GM23338 (cell line): ENCODE measurements around the gene HCFC2. TPM values are rescaled to one million over a fixed set of nuclear protein-coding genes. Genes with fewer than 3 reads are reported as not detected.

Experiments
- ATAC-seq: fragments of 200-7000 bp; cut with Tn5 transposase; 3 replicates; pipeline ENCODE4 v1.9.1; 2020
- DNase-seq: peaks from one replicate; pipeline ENCODE4 v3.0.0-alpha.2; 2015; ENCODE audit warnings: low spot score
- H2AFZ ChIP-seq: fragments of 200-600 bp; sonication (generic); 2 replicates; pipeline ENCODE4 v1.8.0; 2016; ENCODE audit warnings: antibody characterized with exemption, mild to moderate bottlenecking, moderate library complexity
- H3F3A ChIP-seq: fragments of 200-600 bp; sonication (generic); replicated peaks from 2 replicates; pipeline ENCODE4 v1.8.0; 2017; ENCODE audit warnings: antibody characterized with exemption, mixed run types, low read depth
- H3K27ac ChIP-seq: fragments of 200-600 bp; sonication (generic); 2 replicates; pipeline ENCODE4 v1.6.1; 2016; ENCODE audit warnings: low read depth
- H3K27me3 ChIP-seq: fragments of 200-600 bp; sonication (generic); 2 replicates; pipeline ENCODE4 v1.8.0; 2016; ENCODE audit warnings: mild to moderate bottlenecking, mixed run types, moderate library complexity; ENCODE audit not compliant: insufficient read depth
- H3K36me3 ChIP-seq: fragments of 200-600 bp; sonication (generic); 2 replicates; pipeline ENCODE4 v1.8.0; 2016; ENCODE audit warnings: mild to moderate bottlenecking; ENCODE audit not compliant: insufficient read depth
- H3K4me1 ChIP-seq: fragments of 200-600 bp; sonication (generic); 2 replicates; pipeline ENCODE4 v1.8.0; 2016; ENCODE audit warnings: mild to moderate bottlenecking, moderate library complexity; ENCODE audit not compliant: insufficient read depth
- H3K4me2 ChIP-seq: fragments of 200-600 bp; sonication (generic); 2 replicates; pipeline ENCODE4 v1.7.1; 2017; ENCODE audit warnings: mixed run types
- H3K4me3 ChIP-seq: fragments of 200-600 bp; sonication (generic); 2 replicates; pipeline ENCODE4 v1.6.1; 2016; ENCODE audit warnings: mixed run types
- H3K79me2 ChIP-seq: fragments of 200-600 bp; sonication (generic); replicated peaks from 2 replicates; pipeline ENCODE4 v1.8.0; 2017; ENCODE audit warnings: mild to moderate bottlenecking; ENCODE audit not compliant: insufficient read depth
- H3K9me2 ChIP-seq: fragments of 200-600 bp; sonication (generic); 2 replicates; pipeline ENCODE4 v1.8.0; 2017; ENCODE audit not compliant: insufficient read depth
- H4K20me1 ChIP-seq: fragments of 200-600 bp; sonication (generic); replicated peaks from 2 replicates; pipeline ENCODE4 v1.8.0; 2017; ENCODE audit warnings: mild to moderate bottlenecking; ENCODE audit not compliant: insufficient read depth
- H3K27ac Mint-ChIP-seq: 2 replicates; pipeline ENCODE4 v1.8.0; 2020; ENCODE audit warnings: inconsistent platforms, mild to moderate bottlenecking, moderate library complexity, mixed read lengths
- H3K27me3 Mint-ChIP-seq: 3 replicates; pipeline ENCODE4 v1.8.0; 2022; ENCODE audit warnings: low read depth, mild to moderate bottlenecking, moderate library complexity, mixed read lengths, inconsistent platforms; ENCODE audit not compliant: insufficient read depth, poor library complexity
- H3K36me3 Mint-ChIP-seq: 3 replicates; pipeline ENCODE4 v1.8.0; 2021; ENCODE audit warnings: low read depth, mild to moderate bottlenecking, inconsistent platforms, moderate library complexity, mixed read lengths
- H3K4me1 Mint-ChIP-seq: 3 replicates; pipeline ENCODE4 v1.8.0; 2020; ENCODE audit warnings: mild to moderate bottlenecking, inconsistent platforms, mixed read lengths
- H3K4me3 Mint-ChIP-seq: 3 replicates; pipeline ENCODE4 v1.8.0; 2021; ENCODE audit warnings: moderate library complexity, mild to moderate bottlenecking, inconsistent platforms, mixed read lengths
- H3K9me3 Mint-ChIP-seq: 3 replicates; pipeline ENCODE4 v1.8.0; 2020; ENCODE audit warnings: moderate library complexity, mild to moderate bottlenecking, inconsistent platforms, mixed read lengths
- CREB1 ChIP-seq: fragments of 250-450 bp; sonication (Bioruptor Pico); IDR thresholded peaks from 2 replicates; pipeline ENCODE4 v1.5.0; 2020; ENCODE audit warnings: low read depth, mild to moderate bottlenecking, moderate library complexity
- CTCF ChIP-seq, 2 experiments: fragments of 200-600 bp in 1 of 2; sonication (generic) in 1 of 2; conservative IDR thresholded peaks; 2 replicates each; pipeline versions ENCODE4 v1.5.1 to v1.6.1; 2016 to 2017; ENCODE audit warnings: antibody characterized with exemption in 2 of 2, low read depth in 2 of 2, mild to moderate bottlenecking in 2 of 2, moderate library complexity in 1 of 2
- ETS1 ChIP-seq: IDR thresholded peaks from 2 replicates; pipeline ENCODE4 v1.6.1; 2016; ENCODE audit warnings: antibody characterized with exemption
- EZH2 ChIP-seq: fragments of 200-600 bp; sonication (generic); IDR thresholded peaks from one replicate; pipeline ENCODE4 v1.8.0; 2017; ENCODE audit warnings: antibody characterized with exemption, mild to moderate bottlenecking, low read depth; ENCODE audit not compliant: unreplicated experiment
- EZH2phosphoT487 ChIP-seq: fragments of 200-600 bp; sonication (generic); IDR thresholded peaks from one replicate; pipeline ENCODE4 v1.8.1; 2018; ENCODE audit warnings: antibody characterized with exemption; ENCODE audit not compliant: unreplicated experiment
- JUNB ChIP-seq: IDR thresholded peaks from one replicate; pipeline ENCODE4 v1.6.1; 2016; ENCODE audit warnings: antibody characterized with exemption; ENCODE audit not compliant: unreplicated experiment
- NANOG ChIP-seq: IDR thresholded peaks from 2 replicates; pipeline ENCODE4 v1.6.1; 2016; ENCODE audit warnings: antibody characterized with exemption, borderline replicate concordance
- POLR2AphosphoS5 ChIP-seq: IDR thresholded peaks from 2 replicates; pipeline ENCODE4 v1.6.1; 2016; ENCODE audit warnings: antibody characterized with exemption, low read depth
- STAT1 ChIP-seq: IDR thresholded peaks from one replicate; pipeline ENCODE4 v1.6.1; 2016; ENCODE audit warnings: antibody characterized with exemption; ENCODE audit not compliant: unreplicated experiment
- ZNF114 ChIP-seq: fragments of 250-450 bp; sonication (Bioruptor Pico); IDR thresholded peaks from 2 replicates; pipeline ENCODE4 v1.5.0; 2020; ENCODE audit warnings: mild to moderate bottlenecking, moderate library complexity
- ZNF331 ChIP-seq: fragments of 250-450 bp; sonication (Bioruptor Pico); IDR thresholded peaks from 2 replicates; pipeline ENCODE4 v1.5.0; 2020; ENCODE audit warnings: low read depth, mild to moderate bottlenecking, moderate library complexity
- polyA plus RNA-seq: library from polyadenylated mRNA; unstranded; fragments of >200 nt; fragmentation: Nextera tagmentation; extraction: Ambion mirVana; gene quantifications from 2 replicates; pipeline ENCODE4 v1.2.1, GENCODE V29; 2016
- total RNA-seq: library from RNA; depleted of rRNA; stranded (reverse); fragments of >200 nt; shearing (Covaris generic); gene quantifications from 2 replicates; pipeline ENCODE4 v1.2.3, GENCODE V29; 2014
- TF ChIP-seq, protein P1 (sequence below): fragments of 250-450 bp; sonication (Bioruptor Pico); IDR thresholded peaks from 2 replicates; pipeline ENCODE4 v1.5.0; 2020; ENCODE audit warnings: mild to moderate bottlenecking, moderate library complexity
- TF ChIP-seq, protein P2 (sequence below): IDR thresholded peaks from one replicate; pipeline ENCODE4 v1.6.1; 2018; ENCODE audit warnings: antibody characterized with exemption; ENCODE audit not compliant: unreplicated experiment

HCFC2 gene
- total and polyA plus RNA-seq, 2 experiments from 2014 or later = 1.9 to 2.5 TPM

DNA sequence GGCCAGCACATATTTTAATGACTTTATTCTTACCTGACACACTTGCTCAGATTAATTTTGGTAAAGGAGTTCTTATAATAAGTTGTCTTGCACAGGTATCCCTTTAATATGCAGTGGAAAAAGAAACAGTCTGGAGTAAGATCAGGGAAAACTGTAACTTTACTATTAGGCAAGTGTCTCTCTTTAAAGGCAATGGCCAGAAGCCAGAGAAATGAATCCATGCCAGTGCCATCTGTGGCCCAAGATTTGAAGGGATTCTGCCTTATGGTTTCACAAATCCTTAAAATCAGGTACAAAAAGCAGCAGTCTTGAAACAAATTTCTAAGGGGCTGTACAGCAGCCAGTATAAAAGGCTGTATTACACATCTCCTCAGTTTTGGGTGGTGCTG lies 51.2 kb downstream of the HCFC2 start:
- H3F3A ChIP-seq = no peaks in the 10 kb centered on the region
- H3K36me3 Mint-ChIP-seq = peaks cover 24% of the 10 kb centered on the region
- H3K27me3 ChIP-seq = no peaks in the 10 kb centered on the region
- DNase-seq = no peak
- H3K36me3 ChIP-seq = peaks cover 13% of the 10 kb centered on the region; the same call in 1 of the 2 replicates
- no peak for ATAC-seq
- H3K4me1 Mint-ChIP-seq = 0 out of 3 replicates have a peak, but pooled peaks cover 2% of the 10 kb centered on the region
- H3K9me3 Mint-ChIP-seq = no peaks in the 10 kb centered on the region; the same call in 2 of the 3 replicates
- no peak overlapping the region for H3K4me3 Mint-ChIP-seq
- no peaks in the 10 kb centered on the region; the same call in 1 of the 2 replicates for H3K4me1 ChIP-seq
- H3K4me3 ChIP-seq = no peak overlapping the region
- H3K27ac ChIP-seq = no peak overlapping the region
- peaks cover 5% of the 10 kb centered on the region for H3K27me3 Mint-ChIP-seq
- no peak overlapping the region for H2AFZ ChIP-seq
- H3K79me2 ChIP-seq = no peaks in the 10 kb centered on the region
- no peak overlapping the region for H3K4me2 ChIP-seq
- no peak overlapping the region for H3K27ac Mint-ChIP-seq
- no peaks in the 10 kb centered on the region for H3K9me2 ChIP-seq
- TF ChIP-seq ETS1 = no peak
- TF ChIP-seq ZNF331 (CRISPR knock-in tag) = no peak
- no peak for TF ChIP-seq NANOG
- TF ChIP-seq, protein P1, sequence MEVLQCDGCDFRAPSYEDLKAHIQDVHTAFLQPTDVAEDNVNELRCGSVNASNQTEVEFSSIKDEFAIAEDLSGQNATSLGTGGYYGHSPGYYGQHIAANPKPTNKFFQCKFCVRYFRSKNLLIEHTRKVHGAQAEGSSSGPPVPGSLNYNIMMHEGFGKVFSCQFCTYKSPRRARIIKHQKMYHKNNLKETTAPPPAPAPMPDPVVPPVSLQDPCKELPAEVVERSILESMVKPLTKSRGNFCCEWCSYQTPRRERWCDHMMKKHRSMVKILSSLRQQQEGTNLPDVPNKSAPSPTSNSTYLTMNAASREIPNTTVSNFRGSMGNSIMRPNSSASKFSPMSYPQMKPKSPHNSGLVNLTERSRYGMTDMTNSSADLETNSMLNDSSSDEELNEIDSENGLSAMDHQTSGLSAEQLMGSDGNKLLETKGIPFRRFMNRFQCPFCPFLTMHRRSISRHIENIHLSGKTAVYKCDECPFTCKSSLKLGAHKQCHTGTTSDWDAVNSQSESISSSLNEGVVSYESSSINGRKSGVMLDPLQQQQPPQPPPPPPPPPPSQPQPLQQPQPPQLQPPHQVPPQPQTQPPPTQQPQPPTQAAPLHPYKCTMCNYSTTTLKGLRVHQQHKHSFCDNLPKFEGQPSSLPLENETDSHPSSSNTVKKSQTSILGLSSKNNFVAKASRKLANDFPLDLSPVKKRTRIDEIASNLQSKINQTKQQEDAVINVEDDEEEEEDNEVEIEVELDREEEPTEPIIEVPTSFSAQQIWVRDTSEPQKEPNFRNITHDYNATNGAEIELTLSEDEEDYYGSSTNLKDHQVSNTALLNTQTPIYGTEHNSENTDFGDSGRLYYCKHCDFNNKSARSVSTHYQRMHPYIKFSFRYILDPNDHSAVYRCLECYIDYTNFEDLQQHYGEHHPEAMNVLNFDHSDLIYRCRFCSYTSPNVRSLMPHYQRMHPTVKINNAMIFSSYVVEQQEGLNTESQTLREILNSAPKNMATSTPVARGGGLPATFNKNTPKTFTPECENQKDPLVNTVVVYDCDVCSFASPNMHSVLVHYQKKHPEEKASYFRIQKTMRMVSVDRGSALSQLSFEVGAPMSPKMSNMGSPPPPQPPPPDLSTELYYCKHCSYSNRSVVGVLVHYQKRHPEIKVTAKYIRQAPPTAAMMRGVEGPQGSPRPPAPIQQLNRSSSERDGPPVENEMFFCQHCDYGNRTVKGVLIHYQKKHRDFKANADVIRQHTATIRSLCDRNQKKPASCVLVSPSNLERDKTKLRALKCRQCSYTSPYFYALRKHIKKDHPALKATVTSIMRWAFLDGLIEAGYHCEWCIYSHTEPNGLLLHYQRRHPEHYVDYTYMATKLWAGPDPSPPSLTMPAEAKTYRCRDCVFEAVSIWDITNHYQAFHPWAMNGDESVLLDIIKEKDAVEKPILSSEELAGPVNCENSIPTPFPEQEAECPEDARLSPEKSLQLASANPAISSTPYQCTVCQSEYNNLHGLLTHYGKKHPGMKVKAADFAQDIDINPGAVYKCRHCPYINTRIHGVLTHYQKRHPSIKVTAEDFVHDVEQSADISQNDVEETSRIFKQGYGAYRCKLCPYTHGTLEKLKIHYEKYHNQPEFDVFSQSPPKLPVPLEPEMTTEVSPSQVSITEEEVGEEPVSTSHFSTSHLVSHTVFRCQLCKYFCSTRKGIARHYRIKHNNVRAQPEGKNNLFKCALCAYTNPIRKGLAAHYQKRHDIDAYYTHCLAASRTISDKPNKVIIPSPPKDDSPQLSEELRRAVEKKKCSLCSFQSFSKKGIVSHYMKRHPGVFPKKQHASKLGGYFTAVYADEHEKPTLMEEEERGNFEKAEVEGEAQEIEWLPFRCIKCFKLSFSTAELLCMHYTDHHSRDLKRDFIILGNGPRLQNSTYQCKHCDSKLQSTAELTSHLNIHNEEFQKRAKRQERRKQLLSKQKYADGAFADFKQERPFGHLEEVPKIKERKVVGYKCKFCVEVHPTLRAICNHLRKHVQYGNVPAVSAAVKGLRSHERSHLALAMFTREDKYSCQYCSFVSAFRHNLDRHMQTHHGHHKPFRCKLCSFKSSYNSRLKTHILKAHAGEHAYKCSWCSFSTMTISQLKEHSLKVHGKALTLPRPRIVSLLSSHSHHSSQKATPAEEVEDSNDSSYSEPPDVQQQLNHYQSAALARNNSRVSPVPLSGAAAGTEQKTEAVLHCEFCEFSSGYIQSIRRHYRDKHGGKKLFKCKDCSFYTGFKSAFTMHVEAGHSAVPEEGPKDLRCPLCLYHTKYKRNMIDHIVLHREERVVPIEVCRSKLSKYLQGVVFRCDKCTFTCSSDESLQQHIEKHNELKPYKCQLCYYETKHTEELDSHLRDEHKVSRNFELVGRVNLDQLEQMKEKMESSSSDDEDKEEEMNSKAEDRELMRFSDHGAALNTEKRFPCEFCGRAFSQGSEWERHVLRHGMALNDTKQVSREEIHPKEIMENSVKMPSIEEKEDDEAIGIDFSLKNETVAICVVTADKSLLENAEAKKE (CRISPR knock-in tag) = no peak
- TF ChIP-seq JUNB = no peak
- TF ChIP-seq, protein P2, sequence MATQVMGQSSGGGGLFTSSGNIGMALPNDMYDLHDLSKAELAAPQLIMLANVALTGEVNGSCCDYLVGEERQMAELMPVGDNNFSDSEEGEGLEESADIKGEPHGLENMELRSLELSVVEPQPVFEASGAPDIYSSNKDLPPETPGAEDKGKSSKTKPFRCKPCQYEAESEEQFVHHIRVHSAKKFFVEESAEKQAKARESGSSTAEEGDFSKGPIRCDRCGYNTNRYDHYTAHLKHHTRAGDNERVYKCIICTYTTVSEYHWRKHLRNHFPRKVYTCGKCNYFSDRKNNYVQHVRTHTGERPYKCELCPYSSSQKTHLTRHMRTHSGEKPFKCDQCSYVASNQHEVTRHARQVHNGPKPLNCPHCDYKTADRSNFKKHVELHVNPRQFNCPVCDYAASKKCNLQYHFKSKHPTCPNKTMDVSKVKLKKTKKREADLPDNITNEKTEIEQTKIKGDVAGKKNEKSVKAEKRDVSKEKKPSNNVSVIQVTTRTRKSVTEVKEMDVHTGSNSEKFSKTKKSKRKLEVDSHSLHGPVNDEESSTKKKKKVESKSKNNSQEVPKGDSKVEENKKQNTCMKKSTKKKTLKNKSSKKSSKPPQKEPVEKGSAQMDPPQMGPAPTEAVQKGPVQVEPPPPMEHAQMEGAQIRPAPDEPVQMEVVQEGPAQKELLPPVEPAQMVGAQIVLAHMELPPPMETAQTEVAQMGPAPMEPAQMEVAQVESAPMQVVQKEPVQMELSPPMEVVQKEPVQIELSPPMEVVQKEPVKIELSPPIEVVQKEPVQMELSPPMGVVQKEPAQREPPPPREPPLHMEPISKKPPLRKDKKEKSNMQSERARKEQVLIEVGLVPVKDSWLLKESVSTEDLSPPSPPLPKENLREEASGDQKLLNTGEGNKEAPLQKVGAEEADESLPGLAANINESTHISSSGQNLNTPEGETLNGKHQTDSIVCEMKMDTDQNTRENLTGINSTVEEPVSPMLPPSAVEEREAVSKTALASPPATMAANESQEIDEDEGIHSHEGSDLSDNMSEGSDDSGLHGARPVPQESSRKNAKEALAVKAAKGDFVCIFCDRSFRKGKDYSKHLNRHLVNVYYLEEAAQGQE = no peak
- TF ChIP-seq EZH2 = no peak
- no peak for TF ChIP-seq STAT1
- TF ChIP-seq EZH2phosphoT487 = no peak
- no peak for TF ChIP-seq CTCF (conservative IDR thresholded peaks at IDR 0.05; ENCODE audit: low read depth in 2 of 2)
- TF ChIP-seq ZNF114 (CRISPR knock-in tag) = no peak
- no peak for TF ChIP-seq POLR2AphosphoS5
- TF ChIP-seq CREB1 (CRISPR knock-in tag) = no peak
- no peaks in the 10 kb centered on the region for H4K20me1 ChIP-seq
